Calu3 (cell line): Measurements from ENCODE around the gene INPP5K. TPM values are rescaled to one million over a fixed set of nuclear protein-coding genes. Genes with fewer than 3 reads are reported as not detected.

Source experiments
- BruUV-seq: library from RNA; stranded (reverse); fragments of 400-500 nt; replicated peaks from 2 replicates; lab custom pipeline; 2021; lab: Mats Ljungman, UMichigan
- CTCF ChIA-PET: fragments of 300-600 bp; sonication (Branson Sonifier 250); formaldehyde crosslinking; loops from one replicate; lab custom pipeline; 2022; ENCODE audit warnings: antibody characterized with exemption; lab: Charles Lee
- DNase-seq: peaks from one replicate; pipeline ENCODE4 v3.0.0; 2022
- H3K27ac Mint-ChIP-seq: one replicate; pipeline ENCODE4 v1.8.0; 2022; ENCODE audit warnings: mixed read lengths; ENCODE audit not compliant: unreplicated experiment
- H3K27me3 Mint-ChIP-seq: one replicate; pipeline ENCODE4 v1.8.0; 2022; ENCODE audit warnings: mixed read lengths; ENCODE audit not compliant: unreplicated experiment
- H3K36me3 Mint-ChIP-seq: one replicate; pipeline ENCODE4 v1.8.0; 2022; ENCODE audit warnings: mild to moderate bottlenecking, moderate library complexity, mixed read lengths; ENCODE audit not compliant: insufficient read depth, unreplicated experiment
- H3K4me1 Mint-ChIP-seq: one replicate; pipeline ENCODE4 v1.8.0; 2022; ENCODE audit warnings: mild to moderate bottlenecking, low read depth, mixed read lengths; ENCODE audit not compliant: unreplicated experiment
- H3K4me3 Mint-ChIP-seq: one replicate; pipeline ENCODE4 v1.8.0; 2022; ENCODE audit warnings: mild to moderate bottlenecking, low read depth, moderate library complexity, mixed read lengths; ENCODE audit not compliant: unreplicated experiment
- H3K9me3 Mint-ChIP-seq: one replicate; pipeline ENCODE4 v1.8.0; 2022; ENCODE audit warnings: low read depth, mixed read lengths; ENCODE audit not compliant: unreplicated experiment
- intact Hi-C: fragments of 100-400 bp; cut with micrococcal nuclease; formaldehyde crosslinking; loops from one replicate; pipeline ENCODE4 v1.10.0; 2022; ENCODE audit not compliant: unreplicated experiment
- total RNA-seq: library from RNA; stranded (reverse); gene quantifications from 2 replicates; pipeline ENCODE4 v1.2.3, GENCODE V29; 2022
- TF ChIP-seq, protein P1 (sequence below): fragments of 200-600 bp; IDR thresholded peaks from one replicate; pipeline ENCODE4 v1.8.0; 2022; ENCODE audit warnings: antibody characterized with exemption; ENCODE audit not compliant: unreplicated experiment

INPP5K gene
- total RNA-seq, 1 experiment from 2014 or later, result 18.7 TPM

GRCh38 chr17:1481736-1482135 is 34.7 kb downstream of the INPP5K start:
- H3K36me3 Mint-ChIP-seq, result peaks cover 65% of the 10 kb centered on the region
- intact Hi-C loops, result no loop called here

DNA sequence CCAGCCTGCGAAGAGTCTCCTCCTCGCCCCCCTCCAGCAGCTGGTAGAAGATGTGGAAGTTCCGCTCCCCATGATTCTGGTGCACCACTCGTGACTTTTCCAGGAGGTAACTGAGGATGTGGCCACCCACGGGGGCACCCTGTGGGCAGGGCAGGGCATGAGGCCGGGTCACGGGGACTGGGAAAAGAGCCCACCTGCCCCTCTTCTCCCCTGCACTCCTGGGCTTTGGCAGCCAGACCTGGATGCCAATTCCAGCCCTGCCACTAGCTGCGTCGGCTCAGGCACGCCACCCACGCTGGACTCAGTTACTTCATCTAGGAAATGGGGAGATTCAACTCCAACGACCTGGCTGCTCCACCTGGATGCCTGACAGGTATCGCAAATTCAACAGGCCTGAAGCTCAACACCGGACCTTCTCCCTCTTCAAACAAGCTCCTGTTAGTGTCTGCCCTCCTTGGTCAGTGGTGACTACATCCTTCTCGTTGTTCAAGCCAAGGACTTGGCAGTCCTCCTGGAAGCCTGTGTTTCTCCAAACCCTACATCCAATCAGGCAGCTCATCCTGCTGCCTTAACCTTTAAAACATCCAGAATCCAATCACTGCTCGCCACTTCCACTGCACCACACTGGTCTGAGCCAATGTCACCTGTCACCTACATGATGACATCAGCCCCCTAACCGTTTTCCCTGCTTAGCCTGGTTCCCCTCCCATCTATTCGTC is 35.5 kb downstream of the INPP5K start:
- no peaks in the 10 kb centered on the region for H3K4me1 Mint-ChIP-seq
- H3K27ac Mint-ChIP-seq, result peak overlapping the region; percentile 42
- intact Hi-C loops, result no loop called here
- no TSS peak for BruUV-seq
- H3K36me3 Mint-ChIP-seq, result peaks cover 57% of the 10 kb centered on the region
- no peak for DNase-seq
- no peaks in the 10 kb centered on the region for H3K27me3 Mint-ChIP-seq
- H3K9me3 Mint-ChIP-seq, result no peaks in the 10 kb centered on the region
- TF ChIP-seq, protein P1, sequence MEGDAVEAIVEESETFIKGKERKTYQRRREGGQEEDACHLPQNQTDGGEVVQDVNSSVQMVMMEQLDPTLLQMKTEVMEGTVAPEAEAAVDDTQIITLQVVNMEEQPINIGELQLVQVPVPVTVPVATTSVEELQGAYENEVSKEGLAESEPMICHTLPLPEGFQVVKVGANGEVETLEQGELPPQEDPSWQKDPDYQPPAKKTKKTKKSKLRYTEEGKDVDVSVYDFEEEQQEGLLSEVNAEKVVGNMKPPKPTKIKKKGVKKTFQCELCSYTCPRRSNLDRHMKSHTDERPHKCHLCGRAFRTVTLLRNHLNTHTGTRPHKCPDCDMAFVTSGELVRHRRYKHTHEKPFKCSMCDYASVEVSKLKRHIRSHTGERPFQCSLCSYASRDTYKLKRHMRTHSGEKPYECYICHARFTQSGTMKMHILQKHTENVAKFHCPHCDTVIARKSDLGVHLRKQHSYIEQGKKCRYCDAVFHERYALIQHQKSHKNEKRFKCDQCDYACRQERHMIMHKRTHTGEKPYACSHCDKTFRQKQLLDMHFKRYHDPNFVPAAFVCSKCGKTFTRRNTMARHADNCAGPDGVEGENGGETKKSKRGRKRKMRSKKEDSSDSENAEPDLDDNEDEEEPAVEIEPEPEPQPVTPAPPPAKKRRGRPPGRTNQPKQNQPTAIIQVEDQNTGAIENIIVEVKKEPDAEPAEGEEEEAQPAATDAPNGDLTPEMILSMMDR, result no peak
- H3K4me3 Mint-ChIP-seq, result no peak overlapping the region
- CTCF ChIA-PET, result no interaction called here

More at GRCh38 chr17:1481736-1482135, 34.7 kb downstream of the INPP5K start:
- DNase-seq, result no peak
- BruUV-seq, result no TSS peak
- H3K4me3 Mint-ChIP-seq, result no peak overlapping the region
- no peaks in the 10 kb centered on the region for H3K9me3 Mint-ChIP-seq
- CTCF ChIA-PET, result no interaction called here
- no peaks in the 10 kb centered on the region for H3K27me3 Mint-ChIP-seq
- TF ChIP-seq, protein P1, result no peak
- no peaks in the 10 kb centered on the region for H3K4me1 Mint-ChIP-seq
- no peak overlapping the region for H3K27ac Mint-ChIP-seq

DNA sequence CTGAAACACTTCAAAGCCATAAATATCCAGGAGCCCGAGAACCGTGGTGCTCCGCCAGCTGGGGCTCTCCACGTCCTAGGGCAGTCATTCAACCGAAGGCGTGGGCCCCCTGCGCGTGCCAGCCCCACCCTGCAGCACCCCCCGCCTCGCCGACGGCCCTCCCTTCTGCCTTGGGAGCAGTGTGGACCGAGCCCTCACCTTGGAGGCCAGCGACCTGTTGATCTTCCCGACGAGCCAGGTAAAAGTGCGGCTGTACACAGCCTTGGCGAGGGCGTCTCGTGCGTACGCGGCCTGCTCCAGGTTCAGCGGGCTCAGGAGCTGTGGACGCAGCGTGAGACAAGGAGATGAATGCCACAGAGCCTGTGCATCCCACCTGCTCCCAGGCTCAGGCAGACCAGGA is 38.0 kb downstream of the INPP5K start:
- CTCF ChIA-PET, result no interaction called here
- intact Hi-C loops, result no loop called here

GRCh38 chr17:1475321-1475854 is 41.0 kb downstream of the INPP5K start:
- no peak overlapping the region for H3K27ac Mint-ChIP-seq

More for the DNA sequence above, 38.0 kb downstream of the INPP5K start:
- BruUV-seq, result no TSS peak
- Mint-ChIP-seq H3K9me3 (no peaks in the 10 kb centered on the region), H3K27me3 (no peaks in the 10 kb centered on the region), H3K4me1 (no peaks in the 10 kb centered on the region), H3K4me3 (no peak overlapping the region), H3K27ac (no peak overlapping the region), H3K36me3 (peaks cover 53% of the 10 kb centered on the region)
- no peak for DNase-seq
- TF ChIP-seq, protein P1, result no peak

More at GRCh38 chr17:1475321-1475854, 41.0 kb downstream of the INPP5K start:
- H3K9me3 Mint-ChIP-seq, result no peaks in the 10 kb centered on the region
- BruUV-seq, result no TSS peak
- TF ChIP-seq, protein P1, result no peak
- no peak overlapping the region for H3K4me3 Mint-ChIP-seq
- no peaks in the 10 kb centered on the region for H3K4me1 Mint-ChIP-seq
- no peaks in the 10 kb centered on the region for H3K27me3 Mint-ChIP-seq
- CTCF ChIA-PET, result interaction anchor here (0.5 kb wide), 1 partner anchor 19 kb away, joined by 10 read pairs; no protein-coding TSS in a partner anchor
- DNase-seq, result no peak
- H3K36me3 Mint-ChIP-seq, result peaks cover 42% of the 10 kb centered on the region
- intact Hi-C loops, result no loop called here
